Ramos (cell line): ENCODE data around the gene ADAMTS15.

Experiments
- in situ Hi-C: fragments of 300-500 bp; cut with MboI; formaldehyde crosslinking; loops from one replicate; pipeline ENCODE4 v1.14.3; 2022; ENCODE audit warnings: low sequenced_read_pairs; ENCODE audit not compliant: unreplicated experiment

The ADAMTS15 gene

GRCh38 chr11:130448416-130449309, at the start of gene ADAMTS15:
ADAMTS15 (plus strand) TSS chr11:130448645; CDS start chr11:130448974, 329 bp downstream.
- in situ Hi-C loops, result no loop called here

GRCh38 chr11:130399196-130399595, 49.2 kb upstream of the ADAMTS15 start:
- in situ Hi-C loops, result no loop called here

- in situ Hi-C loops, result no loop called here
Measured at GRCh38 chr11:130400781-130401483, 47.5 kb upstream of the ADAMTS15 start.

- in situ Hi-C loops, result no loop called here
Measured at GRCh38 chr11:130402570-130402969, 45.9 kb upstream of the ADAMTS15 start.

GRCh38 chr11:130403271-130403804, 45.1 kb upstream of the ADAMTS15 start:
- in situ Hi-C loops, result no loop called here

GRCh38 chr11:130403967-130404366, 44.5 kb upstream of the ADAMTS15 start:
- in situ Hi-C loops, result no loop called here

- in situ Hi-C loops, result no loop called here
Measured at GRCh38 chr11:130404727-130405126, 43.7 kb upstream of the ADAMTS15 start.

- in situ Hi-C loops, result no loop called here
Measured at GRCh38 chr11:130405428-130405827, 43.0 kb upstream of the ADAMTS15 start.

- in situ Hi-C loops, result no loop called here
Measured at GRCh38 chr11:130407978-130408377, 40.5 kb upstream of the ADAMTS15 start.

- in situ Hi-C loops, result no loop called here
Measured at GRCh38 chr11:130408401-130408890, 40.0 kb upstream of the ADAMTS15 start.

- in situ Hi-C loops, result no loop called here
Measured at GRCh38 chr11:130408901-130409300, 39.5 kb upstream of the ADAMTS15 start.

GRCh38 chr11:130409594-130410388, 38.7 kb upstream of the ADAMTS15 start:
- in situ Hi-C loops, result no loop called here

GRCh38 chr11:130411223-130411622, 37.2 kb upstream of the ADAMTS15 start:
- in situ Hi-C loops, result no loop called here

- in situ Hi-C loops, result no loop called here
Measured at GRCh38 chr11:130413405-130414106, 34.9 kb upstream of the ADAMTS15 start.

- in situ Hi-C loops, result no loop called here
Measured at GRCh38 chr11:130414107-130415080, 34.1 kb upstream of the ADAMTS15 start.

- in situ Hi-C loops, result no loop called here
Measured at GRCh38 chr11:130415731-130416529, 32.5 kb upstream of the ADAMTS15 start.

- in situ Hi-C loops, result no loop called here
Measured at GRCh38 chr11:130416530-130416882, 31.9 kb upstream of the ADAMTS15 start.

GRCh38 chr11:130416906-130417305, 31.5 kb upstream of the ADAMTS15 start:
- in situ Hi-C loops, result no loop called here
